Upper lobe of left lung (tissue), 4 donors: ENCODE measurements around the gene GPA33.

Experiments used
- EP300 ChIP-seq, 4 donors: sonication (generic); formaldehyde crosslinking; IDR thresholded peaks; one replicate each; pipeline ENCODE4 v1.5.1; 2017; ENCODE audit warnings: antibody characterized with exemption in 4 of 4, control low read depth in 2 of 4
- POLR2A ChIP-seq, 4 donors: fragments of 450-650 bp; IDR thresholded peaks; one replicate each; pipeline ENCODE4 v1.5.1; 2016 to 2017; ENCODE audit warnings: antibody characterized with exemption in 4 of 4, mild to moderate bottlenecking in 2 of 4
- POLR2AphosphoS5 ChIP-seq, 2 donors: sonication (generic); formaldehyde crosslinking; IDR thresholded peaks; one replicate each; pipeline ENCODE4 v1.5.1; 2017; ENCODE audit warnings: antibody characterized with exemption in 2 of 2
- TF ChIP-seq, protein P1 (sequence below), 6 experiments: fragments of 450-650 bp in 4 of 6; fragments of 200-600 bp in 2 of 6; sonication (generic) in 2 of 6; IDR thresholded peaks; one replicate each; pipeline ENCODE4 v1.5.1; 2016 to 2019; ENCODE audit warnings: antibody characterized with exemption in 6 of 6

DNA sequence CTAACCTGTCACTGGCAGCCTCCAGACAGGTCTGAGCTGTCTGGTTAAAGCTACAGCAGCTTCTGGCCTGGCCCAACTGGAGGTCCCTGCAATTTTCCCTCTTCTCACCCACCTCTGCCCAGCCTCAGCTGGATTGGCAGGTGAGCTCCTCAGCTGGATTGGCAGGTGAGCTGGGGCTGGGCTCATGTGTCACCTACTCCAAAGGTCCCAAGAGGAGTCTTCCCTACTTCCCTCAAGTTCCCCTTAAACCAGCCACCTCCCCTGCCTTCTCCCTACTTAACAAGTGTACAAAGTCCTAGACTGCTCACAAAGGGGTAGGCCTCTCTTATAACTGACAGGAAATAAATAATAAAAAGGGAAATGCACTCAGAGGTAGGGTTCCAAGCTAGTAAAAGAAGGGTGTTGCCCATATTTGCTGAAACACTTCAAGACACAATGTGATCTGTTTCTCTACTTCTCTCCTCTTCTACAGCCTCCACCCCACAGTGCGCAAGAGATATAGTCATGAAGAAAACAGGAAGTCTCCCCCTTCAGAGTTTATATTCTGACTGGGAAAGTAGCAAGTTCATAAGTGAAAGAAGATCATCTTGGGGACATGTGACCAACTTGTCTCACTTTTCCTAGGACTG, at the start of gene GPA33:
- no peak for TF ChIP-seq EP300 (IDR thresholded peaks at IDR 0.05)
- TF ChIP-seq, protein P1, sequence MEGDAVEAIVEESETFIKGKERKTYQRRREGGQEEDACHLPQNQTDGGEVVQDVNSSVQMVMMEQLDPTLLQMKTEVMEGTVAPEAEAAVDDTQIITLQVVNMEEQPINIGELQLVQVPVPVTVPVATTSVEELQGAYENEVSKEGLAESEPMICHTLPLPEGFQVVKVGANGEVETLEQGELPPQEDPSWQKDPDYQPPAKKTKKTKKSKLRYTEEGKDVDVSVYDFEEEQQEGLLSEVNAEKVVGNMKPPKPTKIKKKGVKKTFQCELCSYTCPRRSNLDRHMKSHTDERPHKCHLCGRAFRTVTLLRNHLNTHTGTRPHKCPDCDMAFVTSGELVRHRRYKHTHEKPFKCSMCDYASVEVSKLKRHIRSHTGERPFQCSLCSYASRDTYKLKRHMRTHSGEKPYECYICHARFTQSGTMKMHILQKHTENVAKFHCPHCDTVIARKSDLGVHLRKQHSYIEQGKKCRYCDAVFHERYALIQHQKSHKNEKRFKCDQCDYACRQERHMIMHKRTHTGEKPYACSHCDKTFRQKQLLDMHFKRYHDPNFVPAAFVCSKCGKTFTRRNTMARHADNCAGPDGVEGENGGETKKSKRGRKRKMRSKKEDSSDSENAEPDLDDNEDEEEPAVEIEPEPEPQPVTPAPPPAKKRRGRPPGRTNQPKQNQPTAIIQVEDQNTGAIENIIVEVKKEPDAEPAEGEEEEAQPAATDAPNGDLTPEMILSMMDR (IDR thresholded peaks at IDR 0.05), result no peak
- TF ChIP-seq POLR2A (IDR thresholded peaks at IDR 0.05), result peak in 1 of 4 donors; percentile 37
- TF ChIP-seq POLR2AphosphoS5 (IDR thresholded peaks at IDR 0.05), result no peak
